ENCODE measurements around the gene FOXN4. TPM values are rescaled to one million over a fixed set of nuclear protein-coding genes. Genes with fewer than 3 reads are reported as not detected.

Gene FOXN4
- total and polyA plus RNA-seq, 9 of the 15 experiments (the other 6 are each of a cell fraction or from before 2014, with no cell fraction given): not detected

- CTCF ChIA-PET (ENCODE audit: low intra/inter-chr PET ratio): no interaction called here
- H3K9ac ChIP-seq (ENCODE audit: insufficient read depth in 1 of 2, low read depth in 2 of 2, low read length in 2 of 2): no peak overlapping the region
- H3K27ac ChIP-seq (ENCODE audit: extremely low read depth, low read depth, low read length): no peak overlapping the region
- no peak for DNase-seq (ENCODE audit: extremely low read depth in 1 of 4, low spot score in 3 of 4)
- H3K4me1 ChIP-seq (replicated peaks in 1 of 2; ENCODE audit: control insufficient read depth in 2 of 2, insufficient read depth in 2 of 2, low read length in 2 of 2): peaks cover 0 to 15% of the 10 kb centered on the region in 2 experiments; a peak in 2 of 5 replicates
- no peak overlapping the region for H2AFZ ChIP-seq (ENCODE audit: low read depth, low read length)
- H3K27me3 ChIP-seq (ENCODE audit: control insufficient read depth in 2 of 2, insufficient read depth in 2 of 2, low read length in 2 of 2): peaks cover 8 to 64% of the 10 kb centered on the region in 2 experiments; a peak in 4 of 5 replicates
- no peak overlapping the region for H3K4me3 ChIP-seq
- H3K9me1 ChIP-seq (ENCODE audit: control insufficient read depth, insufficient read depth, low read length): no peaks in the 10 kb centered on the region
- TF ChIP-seq ZKSCAN1 (IDR thresholded peaks at IDR 0.05; ENCODE audit: low read depth, low read length): peak; percentile 79
- no peak for TF ChIP-seq XRCC3 (IDR thresholded peaks at IDR 0.05)
- no peak for TF ChIP-seq ERF (CRISPR knock-in tag; IDR thresholded peaks at IDR 0.05)
- no peak for TF ChIP-seq ZBED1 (IDR thresholded peaks at IDR 0.05)
- no peak for TF ChIP-seq RFX1 (IDR thresholded peaks at IDR 0.05)
- TF ChIP-seq ZNF589 (CRISPR knock-in tag; IDR thresholded peaks at IDR 0.05; ENCODE audit: low read depth): no peak
- no peak for TF ChIP-seq HDAC6 (IDR thresholded peaks at IDR 0.05; ENCODE audit: low read depth, low read length)
- no peaks in the 10 kb centered on the region for H3K36me3 ChIP-seq (ENCODE audit: control insufficient read depth, insufficient read depth, low read length)
- H4K20me1 ChIP-seq (replicated peaks; ENCODE audit: control insufficient read depth, insufficient read depth, low read length): peaks cover 4% of the 10 kb centered on the region
- in situ Hi-C loops (cut with MboI): no loop called here
- no peaks in the 10 kb centered on the region for H3K79me2 ChIP-seq (ENCODE audit: control insufficient read depth, insufficient read depth, low read length)
- POLR2A ChIA-PET: no interaction called here
- 4% methylated on average over 15 of the region's 16 CpGs for WGBS (ENCODE audit: insufficient coverage, low coverage, missing lambda C conversion rate)
- intact Hi-C loops (cut with micrococcal nuclease): no loop called here
- no TSS peak for BruUV-seq (replicated peaks)
- H3K4me2 ChIP-seq (ENCODE audit: insufficient read depth, low read length): no peak overlapping the region
- H3K9me3 ChIP-seq (replicated peaks; ENCODE audit: control insufficient read depth, insufficient read depth, low read depth, low read length): no peaks in the 10 kb centered on the region
- FAIRE-seq: no peak
- no peak for ATAC-seq
Observed at GRCh38 chr12:109287811-109288469, 21.1 kb downstream of the FOXN4 start.

DNA sequence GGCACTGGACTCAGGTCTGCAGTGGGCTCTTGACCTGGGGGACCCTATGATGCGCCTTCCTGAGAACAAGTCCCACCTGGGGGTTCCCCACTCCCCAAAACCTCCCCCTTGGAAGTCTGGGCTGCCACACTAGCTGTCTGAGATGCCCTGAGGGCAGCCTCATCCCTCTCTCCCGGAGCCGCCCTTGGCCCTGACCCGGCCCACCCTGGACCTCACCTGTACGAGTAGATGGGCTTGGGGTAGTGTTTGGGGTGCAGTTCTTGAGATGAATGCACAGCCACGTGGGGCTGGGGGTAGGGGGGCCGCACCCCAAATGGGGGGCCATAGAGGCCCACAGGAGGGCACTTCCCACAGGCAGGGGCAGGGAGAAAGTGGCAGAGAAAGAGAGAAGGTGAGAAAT is 21.9 kb downstream of the FOXN4 start:
- BruUV-seq (replicated peaks): no TSS peak
- Histone ChIP-seq H3K27me3 (ENCODE audit: control insufficient read depth in 2 of 2, insufficient read depth in 2 of 2, low read length in 2 of 2) (peaks cover 12 to 61% of the 10 kb centered on the region in 2 experiments; a peak in 4 of 5 replicates), H3K27ac (ENCODE audit: extremely low read depth, low read depth, low read length) (no peak overlapping the region), H3K9me1 (ENCODE audit: control insufficient read depth, insufficient read depth, low read length) (no peaks in the 10 kb centered on the region), H3K79me2 (ENCODE audit: control insufficient read depth, insufficient read depth, low read length) (no peaks in the 10 kb centered on the region), H2AFZ (ENCODE audit: low read depth, low read length) (no peak overlapping the region), H4K20me1 (replicated peaks; ENCODE audit: control insufficient read depth, insufficient read depth, low read length) (peaks cover 4% of the 10 kb centered on the region), H3K36me3 (ENCODE audit: control insufficient read depth, insufficient read depth, low read length) (no peaks in the 10 kb centered on the region), H3K4me2 (ENCODE audit: insufficient read depth, low read length) (no peak overlapping the region), H3K9ac (ENCODE audit: insufficient read depth in 1 of 2, low read depth in 2 of 2, low read length in 2 of 2) (no peak overlapping the region), H3K4me1 (replicated peaks in 1 of 2; ENCODE audit: control insufficient read depth in 2 of 2, insufficient read depth in 2 of 2, low read length in 2 of 2) (peaks cover 0 to 15% of the 10 kb centered on the region in 2 experiments; a peak in 2 of 5 replicates), H3K4me3 (no peak overlapping the region), H3K9me3 (replicated peaks; ENCODE audit: control insufficient read depth, insufficient read depth, low read depth, low read length) (no peaks in the 10 kb centered on the region)
- CTCF ChIA-PET (ENCODE audit: low intra/inter-chr PET ratio): no interaction called here
- 0% methylated on average over 3 of the region's 7 CpGs for WGBS (ENCODE audit: insufficient coverage, low coverage, missing lambda C conversion rate)
- ATAC-seq (no peak), DNase-seq (ENCODE audit: extremely low read depth in 1 of 4, low spot score in 3 of 4) (no peak), FAIRE-seq (no peak)
- in situ Hi-C loops (cut with MboI) (no loop called here), intact Hi-C loops (cut with micrococcal nuclease) (no loop called here)
- POLR2A ChIA-PET: no interaction called here
- TF ChIP-seq, protein P1, sequence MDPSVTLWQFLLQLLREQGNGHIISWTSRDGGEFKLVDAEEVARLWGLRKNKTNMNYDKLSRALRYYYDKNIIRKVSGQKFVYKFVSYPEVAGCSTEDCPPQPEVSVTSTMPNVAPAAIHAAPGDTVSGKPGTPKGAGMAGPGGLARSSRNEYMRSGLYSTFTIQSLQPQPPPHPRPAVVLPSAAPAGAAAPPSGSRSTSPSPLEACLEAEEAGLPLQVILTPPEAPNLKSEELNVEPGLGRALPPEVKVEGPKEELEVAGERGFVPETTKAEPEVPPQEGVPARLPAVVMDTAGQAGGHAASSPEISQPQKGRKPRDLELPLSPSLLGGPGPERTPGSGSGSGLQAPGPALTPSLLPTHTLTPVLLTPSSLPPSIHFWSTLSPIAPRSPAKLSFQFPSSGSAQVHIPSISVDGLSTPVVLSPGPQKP (CRISPR knock-in tag; IDR thresholded peaks at IDR 0.05): no peak
- no peak for TF ChIP-seq NFE2 (IDR thresholded peaks at IDR 0.05; ENCODE audit: low read depth)
- TF ChIP-seq TARDBP (IDR thresholded peaks at IDR 0.05): no peak
- no peak for TF ChIP-seq RHOXF2B (CRISPR knock-in tag; conservative IDR thresholded peaks at IDR 0.05)
- TF ChIP-seq, protein P2, sequence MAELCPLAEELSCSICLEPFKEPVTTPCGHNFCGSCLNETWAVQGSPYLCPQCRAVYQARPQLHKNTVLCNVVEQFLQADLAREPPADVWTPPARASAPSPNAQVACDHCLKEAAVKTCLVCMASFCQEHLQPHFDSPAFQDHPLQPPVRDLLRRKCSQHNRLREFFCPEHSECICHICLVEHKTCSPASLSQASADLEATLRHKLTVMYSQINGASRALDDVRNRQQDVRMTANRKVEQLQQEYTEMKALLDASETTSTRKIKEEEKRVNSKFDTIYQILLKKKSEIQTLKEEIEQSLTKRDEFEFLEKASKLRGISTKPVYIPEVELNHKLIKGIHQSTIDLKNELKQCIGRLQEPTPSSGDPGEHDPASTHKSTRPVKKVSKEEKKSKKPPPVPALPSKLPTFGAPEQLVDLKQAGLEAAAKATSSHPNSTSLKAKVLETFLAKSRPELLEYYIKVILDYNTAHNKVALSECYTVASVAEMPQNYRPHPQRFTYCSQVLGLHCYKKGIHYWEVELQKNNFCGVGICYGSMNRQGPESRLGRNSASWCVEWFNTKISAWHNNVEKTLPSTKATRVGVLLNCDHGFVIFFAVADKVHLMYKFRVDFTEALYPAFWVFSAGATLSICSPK (IDR thresholded peaks at IDR 0.05; ENCODE audit: borderline replicate concordance): no peak
- no peak for TF ChIP-seq ZNF764 (CRISPR knock-in tag; IDR thresholded peaks at IDR 0.05; ENCODE audit: low read depth)
- no peak for TF ChIP-seq WHSC1 (IDR thresholded peaks at IDR 0.05; ENCODE audit: low read length)
- TF ChIP-seq, protein P3, sequence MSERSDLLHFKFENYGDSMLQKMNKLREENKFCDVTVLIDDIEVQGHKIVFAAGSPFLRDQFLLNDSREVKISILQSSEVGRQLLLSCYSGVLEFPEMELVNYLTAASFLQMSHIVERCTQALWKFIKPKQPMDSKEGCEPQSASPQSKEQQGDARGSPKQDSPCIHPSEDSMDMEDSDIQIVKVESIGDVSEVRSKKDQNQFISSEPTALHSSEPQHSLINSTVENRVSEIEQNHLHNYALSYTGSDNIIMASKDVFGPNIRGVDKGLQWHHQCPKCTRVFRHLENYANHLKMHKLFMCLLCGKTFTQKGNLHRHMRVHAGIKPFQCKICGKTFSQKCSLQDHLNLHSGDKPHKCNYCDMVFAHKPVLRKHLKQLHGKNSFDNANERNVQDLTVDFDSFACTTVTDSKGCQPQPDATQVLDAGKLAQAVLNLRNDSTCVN (CRISPR knock-in tag; IDR thresholded peaks at IDR 0.05): no peak
